ENCODE data around the gene ZNF101. TPM values are rescaled to one million over a fixed set of nuclear protein-coding genes. Genes with fewer than 3 reads are reported as not detected.

The ZNF101 gene
- total RNA-seq, 3 donors from 2014 or later (not counting 1 experiment from before 2014, with no cell fraction given), result 35.7 to 58.7 (median 41.0) TPM

DNA sequence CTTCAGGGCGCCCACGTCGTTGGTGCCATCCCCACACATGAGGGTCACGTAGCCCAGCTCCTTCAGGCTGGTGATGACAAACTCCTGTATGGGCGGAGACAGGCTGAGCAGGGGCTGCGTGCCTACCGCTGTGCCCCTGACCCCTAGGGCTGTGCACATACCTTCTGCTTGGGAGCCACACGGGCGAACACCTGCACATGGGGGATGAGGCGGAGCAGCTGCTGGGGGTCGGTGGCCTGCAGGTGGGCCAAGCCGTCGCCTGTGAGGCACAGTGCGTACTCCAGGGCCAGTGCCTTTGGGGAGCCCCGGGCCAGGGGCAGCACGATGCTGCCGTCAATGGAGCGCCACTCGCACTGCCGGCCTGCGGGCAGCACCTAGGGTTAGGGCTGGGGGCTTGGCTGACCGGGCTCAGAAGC lies 19.1 kb upstream of the ZNF101 start:
- DNase-seq, result no peak
- no peaks in the 10 kb centered on the region for H3K36me3 Mint-ChIP-seq
- no peak for ATAC-seq

DNA sequence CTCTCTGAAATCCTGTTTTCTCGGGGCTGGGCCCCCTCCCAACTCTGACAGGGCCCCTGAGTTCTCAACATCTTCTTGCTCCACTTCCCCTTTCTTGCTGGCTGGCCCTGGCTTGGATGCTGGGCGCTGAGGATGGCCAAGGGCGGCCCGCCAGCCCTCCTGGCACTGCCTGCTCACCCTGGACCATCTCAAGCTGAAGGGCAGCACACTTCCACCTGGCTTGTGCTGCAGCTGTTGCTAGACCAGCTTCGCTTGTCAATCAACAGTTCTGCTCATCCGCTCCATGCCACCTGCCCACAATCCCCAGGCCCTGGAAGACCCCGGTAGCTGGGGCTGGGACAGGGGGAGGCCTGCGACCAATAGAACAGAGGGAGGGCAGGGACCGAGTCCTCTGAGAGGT lies 18.3 kb upstream of the ZNF101 start:
- Mint-ChIP-seq H3K4me3 (no peak overlapping the region), H3K9me3 (no peaks in the 10 kb centered on the region), H3K27me3 (ENCODE audit: low read depth in 2 of 2) (no peaks in the 10 kb centered on the region), H3K4me1 (peaks cover 0 to 9% of the 10 kb centered on the region in 2 donors), H3K36me3 (no peaks in the 10 kb centered on the region), H3K27ac (peak overlapping the region in 1 of 2 donors; percentile 56)
- Histone ChIP-seq H3K27me3 (ENCODE audit: control insufficient read depth, insufficient read depth, low read length) (no peaks in the 10 kb centered on the region), H3K4me3 (ENCODE audit: low read length) (no peak overlapping the region), H3K27ac (ENCODE audit: low read length) (no peak overlapping the region), H3K36me3 (ENCODE audit: control insufficient read depth, insufficient read depth, low read length) (peaks cover 72% of the 10 kb centered on the region), H3K4me1 (ENCODE audit: control insufficient read depth, insufficient read depth, low read length) (no peaks in the 10 kb centered on the region), H3K9me3 (ENCODE audit: control insufficient read depth, insufficient read depth, low read length) (no peaks in the 10 kb centered on the region)
- DNase-seq, result no peak
- no peak for ATAC-seq
- TF ChIP-seq, protein P1, sequence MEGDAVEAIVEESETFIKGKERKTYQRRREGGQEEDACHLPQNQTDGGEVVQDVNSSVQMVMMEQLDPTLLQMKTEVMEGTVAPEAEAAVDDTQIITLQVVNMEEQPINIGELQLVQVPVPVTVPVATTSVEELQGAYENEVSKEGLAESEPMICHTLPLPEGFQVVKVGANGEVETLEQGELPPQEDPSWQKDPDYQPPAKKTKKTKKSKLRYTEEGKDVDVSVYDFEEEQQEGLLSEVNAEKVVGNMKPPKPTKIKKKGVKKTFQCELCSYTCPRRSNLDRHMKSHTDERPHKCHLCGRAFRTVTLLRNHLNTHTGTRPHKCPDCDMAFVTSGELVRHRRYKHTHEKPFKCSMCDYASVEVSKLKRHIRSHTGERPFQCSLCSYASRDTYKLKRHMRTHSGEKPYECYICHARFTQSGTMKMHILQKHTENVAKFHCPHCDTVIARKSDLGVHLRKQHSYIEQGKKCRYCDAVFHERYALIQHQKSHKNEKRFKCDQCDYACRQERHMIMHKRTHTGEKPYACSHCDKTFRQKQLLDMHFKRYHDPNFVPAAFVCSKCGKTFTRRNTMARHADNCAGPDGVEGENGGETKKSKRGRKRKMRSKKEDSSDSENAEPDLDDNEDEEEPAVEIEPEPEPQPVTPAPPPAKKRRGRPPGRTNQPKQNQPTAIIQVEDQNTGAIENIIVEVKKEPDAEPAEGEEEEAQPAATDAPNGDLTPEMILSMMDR (IDR thresholded peaks at IDR 0.05), result no peak
- intact Hi-C loops (cut with micrococcal nuclease), result no loop called here
- WGBS (ENCODE audit: insufficient coverage), result 91% methylated on average over 9 of the region's 9 CpGs

More for the DNA sequence above, 19.1 kb upstream of the ZNF101 start:
- Mint-ChIP-seq H3K27ac (peak overlapping the region; percentile 18 to 56), H3K9me3 (no peaks in the 10 kb centered on the region), H3K27me3 (ENCODE audit: low read depth in 2 of 2) (no peaks in the 10 kb centered on the region), H3K4me1 (peaks cover 0 to 9% of the 10 kb centered on the region in 2 donors), H3K4me3 (no peak overlapping the region)
- no peak overlapping the region for H3K4me3 ChIP-seq (ENCODE audit: low read length)
- no peaks in the 10 kb centered on the region for H3K4me1 ChIP-seq (ENCODE audit: control insufficient read depth, insufficient read depth, low read length)
- TF ChIP-seq, protein P1 (IDR thresholded peaks at IDR 0.05), result no peak
- 96% methylated on average over 22 of the region's 22 CpGs for WGBS (ENCODE audit: insufficient coverage)
- no peaks in the 10 kb centered on the region for H3K27me3 ChIP-seq (ENCODE audit: control insufficient read depth, insufficient read depth, low read length)
- no peaks in the 10 kb centered on the region for H3K9me3 ChIP-seq (ENCODE audit: control insufficient read depth, insufficient read depth, low read length)
- intact Hi-C loops (cut with micrococcal nuclease), result no loop called here
- H3K27ac ChIP-seq (ENCODE audit: low read length), result no peak overlapping the region
- peaks cover 71% of the 10 kb centered on the region for H3K36me3 ChIP-seq (ENCODE audit: control insufficient read depth, insufficient read depth, low read length)

DNA sequence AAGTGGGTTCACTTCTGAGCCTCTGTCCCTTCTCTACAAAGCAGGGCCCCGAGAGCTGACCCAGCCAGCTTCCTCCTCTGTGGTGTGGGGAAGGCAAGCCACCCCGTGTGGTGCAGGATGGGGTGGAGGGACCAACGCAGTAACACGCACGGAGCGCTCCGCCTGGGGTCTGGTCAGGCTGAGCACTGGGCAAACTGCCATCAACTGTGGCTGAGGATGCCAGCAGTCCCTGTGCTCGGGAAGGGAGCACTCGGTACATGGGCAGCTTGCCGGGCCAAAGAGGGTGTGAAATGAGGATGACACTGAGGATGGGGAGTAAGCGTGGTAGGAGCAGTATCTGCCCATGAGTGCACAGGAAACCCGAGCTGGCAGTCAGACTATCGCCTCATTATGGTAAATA lies 17.6 kb upstream of the ZNF101 start:
- no peak overlapping the region for H3K4me3 Mint-ChIP-seq
- H3K4me1 Mint-ChIP-seq, result peaks cover 0 to 9% of the 10 kb centered on the region in 2 donors
- no peak for ATAC-seq
- peaks cover 72% of the 10 kb centered on the region for H3K36me3 ChIP-seq (ENCODE audit: control insufficient read depth, insufficient read depth, low read length)
- no peak overlapping the region for H3K27ac ChIP-seq (ENCODE audit: low read length)
- H3K9me3 ChIP-seq (ENCODE audit: control insufficient read depth, insufficient read depth, low read length), result no peaks in the 10 kb centered on the region
- H3K9me3 Mint-ChIP-seq, result no peaks in the 10 kb centered on the region
- H3K4me1 ChIP-seq (ENCODE audit: control insufficient read depth, insufficient read depth, low read length), result no peaks in the 10 kb centered on the region
- H3K4me3 ChIP-seq (ENCODE audit: low read length), result no peak overlapping the region
- no peaks in the 10 kb centered on the region for H3K27me3 Mint-ChIP-seq (ENCODE audit: low read depth in 2 of 2)
- no peaks in the 10 kb centered on the region for H3K36me3 Mint-ChIP-seq
- WGBS (ENCODE audit: insufficient coverage), result 91% methylated on average over 13 of the region's 13 CpGs
- no peak overlapping the region for H3K27ac Mint-ChIP-seq
- intact Hi-C loops (cut with micrococcal nuclease), result no loop called here
- TF ChIP-seq, protein P1 (IDR thresholded peaks at IDR 0.05), result no peak
- no peaks in the 10 kb centered on the region for H3K27me3 ChIP-seq (ENCODE audit: control insufficient read depth, insufficient read depth, low read length)
- no peak for DNase-seq
